Endothelial cell of umbilical vein (primary cell): ENCODE measurements around the gene MAP10. TPM values are rescaled to one million over a fixed set of nuclear protein-coding genes. Genes with fewer than 3 reads are reported as not detected.

Source experiments
- BruUV-seq: library from RNA; stranded (reverse); fragments of 400-500 nt; replicated peaks from 2 replicates; lab custom pipeline; 2021; lab: Mats Ljungman, UMichigan
- CTCF ChIA-PET: fragments of 300-600, 350-600 bp; sonication (Branson Sonifier 250); formaldehyde crosslinking; loops from one replicate; lab custom pipeline; 2021; ENCODE audit warnings: antibody characterized with exemption, inconsistent platforms; lab: Charles Lee
- POLR2A ChIA-PET: fragments of 300-600, 350-600 bp; sonication (Branson Sonifier 250); formaldehyde crosslinking; loops from one replicate; lab custom pipeline; 2021; ENCODE audit warnings: antibody characterized with exemption, inconsistent platforms; lab: Charles Lee
- DNase-seq: peaks from one replicate; pipeline ENCODE4 v3.0.0-alpha.2; 2011; ENCODE audit warnings: low read depth, low spot score
- FAIRE-seq: peaks from 2 replicates; lab custom pipeline; 2011; peaks lifted over from hg19 to GRCh38; lab: Jason Lieb, UNC
- H2AFZ ChIP-seq: 2 replicates; pipeline ENCODE4 v1.6.0; 2012; ENCODE audit warnings: low read depth, low read length, control low read depth, inconsistent platforms
- H3K27ac ChIP-seq: 2 replicates; pipeline ENCODE4 v1.5.1; 2011; ENCODE audit warnings: low read depth, mild to moderate bottlenecking, control low read depth, low read length, moderate library complexity; ENCODE audit not compliant: insufficient read depth
- H3K27me3 ChIP-seq, 2 experiments: 2 replicates each; pipeline versions ENCODE4 v1.6.0 to v1.6.1; 2011; ENCODE audit warnings: low read length in 2 of 2, mixed read lengths in 1 of 2; ENCODE audit not compliant: control insufficient read depth in 2 of 2, insufficient read depth in 2 of 2
- H3K36me3 ChIP-seq, 2 experiments: 2 replicates in 1 of 2; 3 replicates in 1 of 2; pipeline ENCODE4 v1.5.1; 2011; ENCODE audit warnings: low read length in 2 of 2, mild to moderate bottlenecking in 1 of 2, moderate library complexity in 1 of 2; ENCODE audit not compliant: control insufficient read depth in 2 of 2, insufficient read depth in 2 of 2; ENCODE audit errors: extremely low read depth in 1 of 2
- H3K4me1 ChIP-seq: 3 replicates; pipeline ENCODE4 v1.5.1; 2011; ENCODE audit warnings: mild to moderate bottlenecking, low read length; ENCODE audit not compliant: control insufficient read depth, insufficient read depth; ENCODE audit errors: extremely low read depth
- H3K4me2 ChIP-seq: 2 replicates; pipeline ENCODE4 v1.6.1; 2011; ENCODE audit warnings: low read length, control low read depth, mixed read lengths; ENCODE audit not compliant: insufficient read depth
- H3K4me3 ChIP-seq, 3 experiments: fragments of 200-600 bp in 1 of 3; sonication (generic), shearing (Covaris generic) in 1 of 3; replicated peaks in 1 of 3; 2 replicates each; pipeline ENCODE4 v1.5.1; 2011 to 2016; ENCODE audit warnings: control low read depth in 3 of 3, low read length in 3 of 3, mild to moderate bottlenecking in 2 of 3, inconsistent platforms in 1 of 3, low read depth in 1 of 3, moderate library complexity in 1 of 3; ENCODE audit not compliant: insufficient read depth in 1 of 3
- H3K79me2 ChIP-seq: 2 replicates; pipeline ENCODE4 v1.6.0; 2012; ENCODE audit warnings: low read length, inconsistent platforms; ENCODE audit not compliant: control insufficient read depth, insufficient read depth
- H3K9ac ChIP-seq: replicated peaks from 2 replicates; pipeline ENCODE3; 2011; ENCODE audit warnings: low read length, control low read depth; ENCODE audit not compliant: insufficient read depth; ENCODE audit errors: extremely low read depth
- H3K9me1 ChIP-seq: replicated peaks from 3 replicates; pipeline ENCODE4 v1.6.0; 2011; ENCODE audit warnings: mild to moderate bottlenecking, low read length; ENCODE audit not compliant: control insufficient read depth, insufficient read depth; ENCODE audit errors: extremely low read depth
- H3K9me3 ChIP-seq: replicated peaks from 2 replicates; pipeline ENCODE4 v1.5.1; 2012; ENCODE audit warnings: low read length, inconsistent platforms; ENCODE audit not compliant: control insufficient read depth, insufficient read depth
- H4K20me1 ChIP-seq: replicated peaks from 2 replicates; pipeline ENCODE3; 2011; ENCODE audit warnings: mild to moderate bottlenecking, low read length; ENCODE audit not compliant: control insufficient read depth, insufficient read depth; ENCODE audit errors: extremely low read depth
- EZH2 ChIP-seq: IDR thresholded peaks from 2 replicates; pipeline ENCODE4 v1.6.1; 2012; ENCODE audit warnings: borderline replicate concordance, low read depth, mild to moderate bottlenecking, moderate library complexity, low read length, inconsistent platforms; ENCODE audit not compliant: severe bottlenecking
- FOS ChIP-seq: IDR thresholded peaks from 2 replicates; pipeline ENCODE4 v1.6.1; 2011; ENCODE audit warnings: mild to moderate bottlenecking, low read length, moderate library complexity, borderline replicate concordance; ENCODE audit not compliant: insufficient read depth
- GATA2 ChIP-seq: IDR thresholded peaks from 2 replicates; pipeline ENCODE4 v1.7.0; 2011; ENCODE audit warnings: low read depth, mild to moderate bottlenecking, moderate library complexity, mixed read lengths, low read length; ENCODE audit not compliant: insufficient read length, insufficient read depth
- JUN ChIP-seq: IDR thresholded peaks from 2 replicates; pipeline ENCODE4 v1.6.1; 2011; ENCODE audit warnings: borderline replicate concordance, low read depth; ENCODE audit not compliant: insufficient read length, insufficient read depth
- MYC ChIP-seq: IDR thresholded peaks from one replicate; pipeline ENCODE4 v1.6.1; 2011; ENCODE audit warnings: mild to moderate bottlenecking, low read depth, low read length
- POLR2A ChIP-seq: IDR thresholded peaks from 2 replicates; pipeline ENCODE4 v1.6.1; 2012; ENCODE audit warnings: low read depth, mild to moderate bottlenecking, control low read depth, low read length
- POLR2AphosphoS5 ChIP-seq: IDR thresholded peaks from 2 replicates; pipeline ENCODE4 v1.6.1; 2012; ENCODE audit warnings: low read depth, mild to moderate bottlenecking, control low read depth, low read length, moderate library complexity; ENCODE audit not compliant: insufficient read depth
- dilution Hi-C: fragments of 300-500 bp; cut with MboI; formaldehyde crosslinking; loops from one replicate; pipeline ENCODE4 v1.15.0; 2019; ENCODE audit warnings: low sequenced_read_pairs; ENCODE audit not compliant: extremely low pct_ligation_motif_present
- intact Hi-C: fragments of 100-400 bp; cut with micrococcal nuclease; formaldehyde crosslinking; loops from one replicate; pipeline ENCODE4 v1.10.0; 2022
- polyA plus RNA-seq, 4 experiments: library from polyadenylated mRNA; depleted of rRNA in 3 of 4; stranded (reverse) in 3 of 4; unstranded in 1 of 4; fragments of >200 nt; gene quantifications; 2 replicates each; pipeline versions ENCODE4 v1.2.1 to v1.2.3, GENCODE V29; 2011 to 2012; ENCODE audit warnings: missing spikeins in 1 of 4
- total RNA-seq: library from RNA; stranded (reverse); gene quantifications from 2 replicates; pipeline ENCODE4 v1.2.3, GENCODE V29; 2021
- TF ChIP-seq, protein P1 (sequence below): IDR thresholded peaks from 2 replicates; pipeline ENCODE4 v1.6.1; 2011; ENCODE audit not compliant: insufficient read depth, insufficient read length
- TF ChIP-seq, protein P2 (sequence below), 2 donors: IDR thresholded peaks; 1 replicate in 1 of 2; 2 replicates in 1 of 2; pipeline ENCODE4 v1.5.1; 2011; ENCODE audit warnings: low read length in 2 of 2, mild to moderate bottlenecking in 2 of 2, moderate library complexity in 2 of 2, control low read depth in 1 of 2, inconsistent platforms in 1 of 2, low read depth in 1 of 2; ENCODE audit not compliant: insufficient read depth in 1 of 2; ENCODE audit errors: extremely low read depth in 1 of 2

The MAP10 gene
- total and polyA plus RNA-seq, 2 donors (not counting 3 experiments of a cell fraction or from before 2014, with no cell fraction given): 0.88 to 2.0 TPM

DNA sequence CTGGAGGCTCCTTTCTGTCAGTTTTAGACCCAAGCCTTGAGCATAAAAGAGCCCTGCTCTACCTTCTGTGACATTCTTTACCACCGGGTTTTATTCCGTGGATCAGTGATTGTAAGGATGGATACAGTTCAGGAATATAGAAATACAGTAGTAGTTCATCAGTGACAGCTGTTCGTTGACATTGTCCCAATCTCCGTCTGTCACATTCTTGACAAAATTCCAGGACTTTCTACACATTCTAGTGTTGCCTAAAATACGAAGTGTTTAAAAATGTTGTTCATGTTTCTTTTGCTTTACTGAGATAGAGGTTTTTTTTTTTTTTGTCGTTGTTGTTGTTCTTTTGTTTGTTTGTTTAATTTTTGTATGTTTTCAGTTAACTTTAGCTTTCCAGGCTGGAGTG, 29.9 kb downstream of the MAP10 start:
- H3K36me3 ChIP-seq: no peaks in the 10 kb centered on the region
- POLR2A ChIA-PET: no interaction called here
- TF ChIP-seq JUN: no peak
- TF ChIP-seq POLR2AphosphoS5: no peak
- no peak for TF ChIP-seq FOS
- TF ChIP-seq, protein P1, sequence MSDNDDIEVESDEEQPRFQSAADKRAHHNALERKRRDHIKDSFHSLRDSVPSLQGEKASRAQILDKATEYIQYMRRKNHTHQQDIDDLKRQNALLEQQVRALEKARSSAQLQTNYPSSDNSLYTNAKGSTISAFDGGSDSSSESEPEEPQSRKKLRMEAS: no peak
- TF ChIP-seq, protein P2, sequence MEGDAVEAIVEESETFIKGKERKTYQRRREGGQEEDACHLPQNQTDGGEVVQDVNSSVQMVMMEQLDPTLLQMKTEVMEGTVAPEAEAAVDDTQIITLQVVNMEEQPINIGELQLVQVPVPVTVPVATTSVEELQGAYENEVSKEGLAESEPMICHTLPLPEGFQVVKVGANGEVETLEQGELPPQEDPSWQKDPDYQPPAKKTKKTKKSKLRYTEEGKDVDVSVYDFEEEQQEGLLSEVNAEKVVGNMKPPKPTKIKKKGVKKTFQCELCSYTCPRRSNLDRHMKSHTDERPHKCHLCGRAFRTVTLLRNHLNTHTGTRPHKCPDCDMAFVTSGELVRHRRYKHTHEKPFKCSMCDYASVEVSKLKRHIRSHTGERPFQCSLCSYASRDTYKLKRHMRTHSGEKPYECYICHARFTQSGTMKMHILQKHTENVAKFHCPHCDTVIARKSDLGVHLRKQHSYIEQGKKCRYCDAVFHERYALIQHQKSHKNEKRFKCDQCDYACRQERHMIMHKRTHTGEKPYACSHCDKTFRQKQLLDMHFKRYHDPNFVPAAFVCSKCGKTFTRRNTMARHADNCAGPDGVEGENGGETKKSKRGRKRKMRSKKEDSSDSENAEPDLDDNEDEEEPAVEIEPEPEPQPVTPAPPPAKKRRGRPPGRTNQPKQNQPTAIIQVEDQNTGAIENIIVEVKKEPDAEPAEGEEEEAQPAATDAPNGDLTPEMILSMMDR (IDR thresholded peaks at IDR 0.05; ENCODE audit: extremely low read depth in 1 of 2, insufficient read depth in 1 of 2, low read depth in 1 of 2, low read length in 2 of 2): no peak
- TF ChIP-seq POLR2A: no peak
- TF ChIP-seq MYC: no peak
- TF ChIP-seq GATA2: no peak
- no peak for TF ChIP-seq EZH2
- no peak overlapping the region for H3K4me2 ChIP-seq
- no peaks in the 10 kb centered on the region for H3K4me1 ChIP-seq
- no TSS peak for BruUV-seq
- FAIRE-seq (no peak), DNase-seq (no peak)
- dilution Hi-C loops (no loop called here), intact Hi-C loops (no loop called here)
- no peaks in the 10 kb centered on the region for H4K20me1 ChIP-seq
- no peak overlapping the region for H3K9ac ChIP-seq
- H2AFZ ChIP-seq: no peak overlapping the region
- CTCF ChIA-PET: interaction anchor here (1.2 kb wide), 1 partner anchor 10 kb away, joined by 3 read pairs; no protein-coding TSS in a partner anchor
- no peaks in the 10 kb centered on the region for H3K9me1 ChIP-seq
- no peaks in the 10 kb centered on the region for H3K27me3 ChIP-seq
- no peaks in the 10 kb centered on the region for H3K9me3 ChIP-seq
- no peak overlapping the region for H3K4me3 ChIP-seq
- no peak overlapping the region for H3K27ac ChIP-seq
- no peaks in the 10 kb centered on the region for H3K79me2 ChIP-seq
